NCI-H2196 (cell line): ENCODE data around the gene FMNL2.

ENCODE experiments used
- DNase-seq: peaks from one replicate; lab custom pipeline; 2025; ENCODE audit not compliant: unreplicated experiment; lab: John Stamatoyannopoulos, UW

The FMNL2 gene

GRCh38 chr2:152337511-152337903 is 2.5 kb downstream of the FMNL2 start:
- no peak for DNase-seq

DNA sequence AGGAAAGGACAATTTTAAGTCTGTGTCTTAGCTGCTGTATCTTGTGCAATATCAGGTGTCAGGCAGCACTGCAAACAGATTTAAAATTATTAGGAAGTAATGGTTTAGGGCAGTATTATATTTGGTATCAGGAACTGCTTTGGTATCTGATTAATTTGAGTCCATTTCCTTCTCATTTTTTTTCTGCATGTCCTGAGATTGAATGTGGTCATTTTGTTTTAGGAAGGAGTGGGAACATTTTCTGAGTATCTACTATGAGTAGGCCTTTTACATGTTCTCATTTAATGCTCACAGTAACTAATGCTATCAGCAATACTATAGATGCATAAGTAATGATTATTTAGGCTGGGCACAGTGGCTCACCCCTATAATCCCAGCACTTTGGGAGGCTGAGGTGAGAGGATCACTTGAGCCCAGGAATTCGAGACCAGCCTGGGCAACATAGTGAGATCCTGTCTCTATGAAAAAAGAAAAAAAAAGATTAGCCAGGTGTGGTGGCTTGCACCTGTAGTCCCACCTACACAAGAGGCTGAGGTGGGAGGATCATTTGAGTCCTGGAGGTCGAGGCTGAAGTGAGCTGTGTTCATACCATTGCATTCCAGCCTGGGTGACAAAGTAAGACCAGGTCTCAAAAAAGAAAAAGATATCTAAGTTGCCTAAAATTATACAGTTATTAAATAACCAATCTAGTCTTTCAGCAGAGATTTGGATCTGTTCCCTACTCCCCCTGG is 4.7 kb downstream of the FMNL2 start:
- DNase-seq = no peak

- DNase-seq = no peak
Observed at GRCh38 chr2:152342259-152343046, 7.5 kb downstream of the FMNL2 start.

DNA sequence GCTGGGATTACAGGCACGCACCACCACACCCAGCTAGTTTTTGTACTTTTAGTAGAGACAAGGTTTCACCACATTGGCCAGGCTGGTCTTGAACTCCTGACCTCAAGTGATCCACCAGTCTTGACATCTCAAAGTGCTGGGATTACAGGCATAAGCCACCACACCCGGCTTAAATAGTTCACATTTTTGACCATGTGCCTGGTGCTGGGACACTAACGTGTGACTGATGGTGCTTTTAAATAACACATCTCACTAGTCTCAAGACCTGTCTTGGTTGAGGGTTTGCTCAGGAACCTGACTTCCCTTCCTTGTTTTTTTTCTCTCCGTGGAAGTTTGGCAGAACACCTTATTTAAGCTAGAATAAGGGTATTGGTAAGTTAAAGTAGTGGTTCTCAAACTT is 8.5 kb downstream of the FMNL2 start:
- DNase-seq = no peak

DNA sequence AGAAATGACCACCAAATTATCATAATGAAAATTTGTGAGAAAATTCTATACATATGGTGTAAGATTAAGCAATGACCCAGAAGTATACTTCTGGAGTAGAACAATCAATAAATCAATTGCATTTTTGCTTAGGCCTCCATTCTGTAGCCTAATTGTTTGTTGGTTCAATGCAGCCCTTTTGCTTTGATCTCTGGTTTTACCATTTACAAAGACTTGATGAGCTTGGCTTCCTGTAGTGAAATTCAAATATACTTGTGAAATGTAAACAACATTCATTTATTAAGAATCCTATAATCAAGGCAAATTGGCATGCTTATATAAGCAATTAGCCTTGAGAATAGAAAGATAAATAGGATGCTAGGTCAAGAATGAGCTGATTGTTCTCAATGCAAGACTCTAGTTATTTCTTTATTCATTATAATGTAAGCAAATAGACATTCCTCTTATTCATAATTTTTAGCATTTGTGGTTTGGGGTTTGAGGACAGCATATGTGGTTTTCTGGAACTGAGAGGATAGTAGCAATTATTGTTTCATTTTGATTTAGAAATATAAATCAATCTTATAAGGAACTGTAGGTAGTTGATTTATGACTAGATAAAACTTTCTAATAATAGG is 9.7 kb downstream of the FMNL2 start:
- DNase-seq = no peak

DNA sequence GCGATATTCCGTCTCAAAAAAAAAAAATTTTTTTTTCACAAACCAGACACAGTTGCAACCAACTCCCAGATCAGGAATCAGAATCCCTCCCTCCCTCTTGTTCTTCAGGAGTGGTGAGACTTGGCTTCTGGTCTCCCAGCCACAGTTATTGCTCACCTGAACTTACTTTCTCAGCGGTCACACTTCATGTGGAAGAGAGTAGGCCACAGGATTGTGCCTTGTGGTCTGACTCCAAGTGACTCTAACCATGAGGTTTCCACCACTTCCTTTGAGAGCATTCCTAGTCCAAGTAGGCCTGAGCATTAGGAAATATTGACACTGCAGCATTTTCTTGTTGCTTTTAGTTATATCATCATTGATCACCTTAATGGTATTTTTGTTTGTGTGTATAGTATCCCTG is 12.1 kb downstream of the FMNL2 start:
- no peak for DNase-seq

DNA sequence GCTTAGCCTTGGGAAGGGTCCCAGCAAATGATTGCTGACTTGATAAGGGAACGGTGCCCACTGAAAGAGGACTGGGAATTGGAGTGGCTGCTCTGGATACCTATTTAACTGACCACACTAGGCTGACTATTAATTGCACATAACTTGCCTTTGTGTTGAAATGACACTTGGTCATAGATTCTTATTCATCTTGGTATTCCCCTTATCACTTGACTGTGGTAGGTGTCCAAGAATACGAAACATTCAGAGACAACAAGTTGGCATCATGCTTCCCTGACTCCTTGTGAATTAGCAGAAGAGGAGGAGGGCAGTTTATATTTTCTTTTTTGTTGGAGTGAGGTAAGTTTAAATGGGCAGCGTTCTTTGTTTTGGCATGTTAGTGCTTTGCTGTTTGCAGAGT is 13.4 kb downstream of the FMNL2 start:
- no peak for DNase-seq

- DNase-seq = no peak
Observed at GRCh38 chr2:152349416-152349815, 14.4 kb downstream of the FMNL2 start.

DNA sequence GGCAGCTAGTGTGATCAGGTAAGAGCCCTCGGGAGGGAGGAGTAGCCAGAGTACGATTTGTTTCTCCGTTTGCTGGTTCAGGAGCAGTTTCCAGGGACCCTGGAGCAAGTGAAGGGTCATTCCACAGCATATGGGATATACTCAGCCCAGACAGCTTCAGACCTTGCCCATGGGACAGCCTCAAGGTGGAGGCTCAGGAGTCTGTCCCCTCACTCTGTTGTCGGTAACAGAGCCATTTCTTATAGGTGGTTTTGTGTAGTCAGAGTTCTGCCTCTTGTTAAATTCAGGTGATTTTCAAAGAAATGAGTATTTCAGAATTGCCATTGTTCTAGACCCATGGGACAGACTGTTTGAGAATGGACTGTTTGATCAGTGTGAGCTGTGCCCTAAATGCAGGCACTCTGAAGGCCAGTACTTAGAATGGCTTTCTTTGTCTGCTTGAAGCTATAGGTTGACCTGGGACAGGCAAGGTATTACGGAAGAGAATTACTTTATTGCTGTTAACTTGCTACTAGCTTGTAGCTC is 15.2 kb downstream of the FMNL2 start:
- no peak for DNase-seq

GRCh38 chr2:152352616-152353015 is 17.6 kb downstream of the FMNL2 start:
- no peak for DNase-seq

DNA sequence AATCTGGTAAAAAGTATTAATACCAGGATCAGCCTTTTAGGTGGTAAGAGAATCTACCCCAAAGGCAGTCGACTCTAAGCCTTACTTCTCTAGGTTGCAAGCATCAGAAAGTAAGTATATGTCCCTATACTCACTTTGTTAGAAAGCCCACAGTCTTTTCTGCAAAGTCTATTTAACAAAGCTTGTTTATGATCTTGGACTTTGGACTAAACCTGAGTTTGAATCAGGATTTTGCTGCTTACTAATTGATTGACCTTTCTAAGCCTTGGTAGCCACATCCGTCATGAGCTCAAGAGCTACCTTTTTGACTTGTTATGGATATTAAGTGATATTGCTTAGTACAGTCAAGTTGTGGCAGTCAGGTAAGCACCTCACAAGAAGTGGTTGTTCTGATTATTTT is 18.4 kb downstream of the FMNL2 start:
- no peak for DNase-seq

- DNase-seq = no peak
Observed at GRCh38 chr2:152354069-152354755, 19.2 kb downstream of the FMNL2 start.

DNA sequence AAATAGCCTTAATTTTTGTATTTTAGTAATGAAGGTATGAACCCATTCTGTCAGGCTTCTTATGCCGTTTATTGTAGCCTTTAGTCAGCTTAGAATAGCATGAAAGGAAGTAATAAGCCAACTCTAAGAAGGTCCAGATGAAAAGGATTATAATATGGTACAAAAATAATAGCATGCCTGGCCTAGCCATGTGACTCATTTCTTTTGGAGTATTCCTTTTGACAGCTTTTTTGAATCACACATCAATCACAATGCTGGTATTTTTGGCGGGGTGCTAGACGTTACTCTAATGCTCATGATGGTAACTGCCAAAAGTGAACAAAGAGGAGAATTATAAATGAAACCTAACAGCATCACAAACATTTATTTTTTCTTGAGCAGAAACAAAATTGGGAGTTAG is 19.9 kb downstream of the FMNL2 start:
- no peak for DNase-seq

DNA sequence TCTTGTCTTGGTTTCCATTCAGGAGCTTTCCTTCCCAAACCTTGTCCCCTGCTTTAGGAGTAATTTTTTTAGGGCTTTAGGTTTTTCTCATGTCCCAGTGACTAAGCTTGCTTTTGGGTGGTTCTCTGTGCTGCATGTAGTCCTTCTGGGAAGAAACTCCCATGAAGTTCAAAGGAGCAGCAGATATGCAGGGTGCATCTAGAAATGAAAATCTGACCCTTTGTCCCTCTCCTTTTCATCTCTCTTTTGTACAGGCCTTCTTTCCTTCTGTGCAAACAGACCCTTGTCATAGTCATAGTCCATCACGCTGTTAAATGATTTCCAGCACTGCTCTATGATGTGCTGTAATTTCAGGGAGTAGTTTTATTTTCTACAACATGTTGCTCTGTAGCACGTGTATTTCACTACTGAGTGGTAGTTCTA is 20.4 kb downstream of the FMNL2 start:
- no peak for DNase-seq

- DNase-seq = no peak
Observed at GRCh38 chr2:152359573-152360363, 24.8 kb downstream of the FMNL2 start.

DNA sequence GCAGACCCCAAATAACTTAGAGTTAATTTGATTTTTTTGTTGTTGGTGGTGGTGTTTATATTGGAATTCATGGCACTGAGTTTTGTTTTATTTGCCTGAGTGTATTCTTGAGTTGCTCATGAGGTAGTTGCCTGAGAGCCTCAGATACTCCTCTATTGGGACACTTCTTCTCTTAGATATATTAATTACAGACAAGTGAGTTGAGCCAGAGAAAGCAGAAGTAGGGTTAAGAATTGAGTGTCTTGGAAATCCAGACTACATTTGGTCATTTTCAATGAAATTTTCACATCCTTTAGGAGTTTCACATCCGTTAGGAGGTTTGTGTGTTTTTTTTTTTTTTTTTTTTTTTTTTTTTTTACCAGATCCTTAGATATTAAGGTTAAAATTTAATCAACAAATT is 29.0 kb downstream of the FMNL2 start:
- no peak for DNase-seq

DNA sequence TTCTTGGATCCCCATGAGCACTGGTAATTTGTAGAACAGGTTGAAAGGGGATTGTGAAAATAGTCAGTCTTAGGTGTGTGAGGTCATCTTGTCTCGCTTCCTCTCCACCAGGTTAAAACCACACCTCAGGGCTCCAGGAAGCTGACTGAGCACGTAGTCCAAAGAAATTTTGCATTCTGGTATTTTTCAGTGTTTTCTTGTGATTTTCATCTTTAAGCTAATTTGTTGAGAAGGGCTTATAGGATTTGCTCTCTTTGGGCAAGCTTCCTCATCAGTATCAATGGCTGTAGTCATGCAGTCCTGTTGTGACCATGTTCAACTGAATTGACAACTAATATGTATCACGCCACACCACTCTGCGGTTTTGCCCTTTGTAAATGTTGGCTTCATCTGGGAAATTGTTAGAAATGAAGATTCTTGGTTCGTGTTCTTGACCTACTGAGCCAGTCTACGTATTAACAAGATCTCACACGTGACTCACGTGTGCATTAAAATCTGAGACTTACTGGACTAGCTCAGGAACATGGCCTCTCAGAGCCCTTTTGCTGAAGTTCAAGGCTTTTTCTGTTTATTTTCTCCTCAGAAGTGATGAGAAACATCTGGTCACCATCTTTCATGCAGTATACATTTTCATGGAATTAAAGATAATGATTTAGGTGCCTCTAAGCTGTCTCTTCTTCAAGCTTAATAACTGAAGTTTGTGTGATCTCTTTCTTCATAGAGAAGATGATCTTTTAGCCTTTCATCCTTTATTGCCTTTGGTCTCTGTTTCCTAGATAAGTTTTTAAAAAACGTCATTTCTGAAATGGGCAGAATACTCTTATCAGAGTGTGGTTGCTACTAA is 32.8 kb downstream of the FMNL2 start:
- DNase-seq = no peak

- no peak for DNase-seq
Observed at GRCh38 chr2:152369176-152369860, 34.3 kb downstream of the FMNL2 start.

DNA sequence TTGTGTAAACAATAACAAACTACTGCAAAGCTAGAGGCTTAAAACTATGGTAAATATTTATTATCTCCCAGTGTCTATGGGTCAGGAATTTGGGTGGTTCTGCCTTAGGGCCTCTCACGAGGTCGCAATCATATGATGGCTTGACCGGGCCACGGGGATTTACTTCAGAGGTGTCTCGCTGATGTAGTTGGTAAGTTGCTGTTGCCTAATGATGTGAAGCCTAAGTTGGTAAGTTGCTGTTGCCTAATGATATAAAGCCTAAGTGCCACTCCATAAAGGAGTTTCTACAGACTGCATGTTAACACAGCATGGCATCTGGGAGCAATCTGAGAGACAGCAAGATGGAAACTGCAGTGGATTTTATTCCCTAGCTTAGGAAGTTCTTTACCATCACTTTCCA is 35.8 kb downstream of the FMNL2 start:
- DNase-seq = no peak
